Naive B cell (primary cell): ENCODE results near the gene DIO2. TPM values are rescaled to one million over a fixed set of nuclear protein-coding genes. Genes with fewer than 3 reads are reported as not detected.

ENCODE experiments used
- ATAC-seq, 2 donors: fragments of 150-1000 bp; cut with Tn5 transposase; 2 replicates each; pipeline ENCODE4 v1.10.0; 2021; ENCODE audit warnings: low read depth in 2 of 2, mild to moderate bottlenecking in 2 of 2, moderate library complexity in 2 of 2
- DNase-seq: peaks from one replicate; pipeline ENCODE4 v3.0.0; 2022
- H3K27ac Mint-ChIP-seq, 6 donors: one replicate each; pipeline ENCODE4 v1.8.0; 2020 to 2022; ENCODE audit warnings: mild to moderate bottlenecking in 6 of 6, mixed read lengths in 6 of 6, moderate library complexity in 5 of 6, inconsistent platforms in 2 of 6
- H3K27me3 Mint-ChIP-seq, 3 donors: one replicate each; pipeline ENCODE4 v1.8.0; 2021 to 2022; ENCODE audit warnings: mixed read lengths in 3 of 3, mild to moderate bottlenecking in 1 of 3
- H3K36me3 Mint-ChIP-seq, 2 donors: one replicate each; pipeline ENCODE4 v1.8.0; 2020 to 2022; ENCODE audit warnings: mixed read lengths in 2 of 2, inconsistent platforms in 1 of 2, mild to moderate bottlenecking in 1 of 2
- H3K4me1 Mint-ChIP-seq, 3 donors: one replicate each; pipeline ENCODE4 v1.8.0; 2020 to 2022; ENCODE audit warnings: mixed read lengths in 3 of 3, inconsistent platforms in 1 of 3, mild to moderate bottlenecking in 1 of 3, moderate library complexity in 1 of 3
- H3K4me3 Mint-ChIP-seq, 8 donors: one replicate each; pipeline ENCODE4 v1.8.0; 2020 to 2022; ENCODE audit warnings: mild to moderate bottlenecking in 8 of 8, mixed read lengths in 8 of 8, moderate library complexity in 8 of 8, inconsistent platforms in 2 of 8
- H3K9me3 Mint-ChIP-seq, 7 donors: one replicate each; pipeline ENCODE4 v1.8.0; 2020 to 2022; ENCODE audit warnings: mixed read lengths in 7 of 7, mild to moderate bottlenecking in 5 of 7, inconsistent platforms in 2 of 7, moderate library complexity in 1 of 7
- polyA plus RNA-seq, 6 donors: library from polyadenylated mRNA; unstranded; fragments of 300-500 nt; fragmentation: Illumina TruSeq; gene quantifications; one replicate each; pipeline ENCODE4 v1.2.3, GENCODE V29; 2021; ENCODE audit warnings: low read depth in 6 of 6

DIO2 gene
- not detected for polyA plus RNA-seq

DNA sequence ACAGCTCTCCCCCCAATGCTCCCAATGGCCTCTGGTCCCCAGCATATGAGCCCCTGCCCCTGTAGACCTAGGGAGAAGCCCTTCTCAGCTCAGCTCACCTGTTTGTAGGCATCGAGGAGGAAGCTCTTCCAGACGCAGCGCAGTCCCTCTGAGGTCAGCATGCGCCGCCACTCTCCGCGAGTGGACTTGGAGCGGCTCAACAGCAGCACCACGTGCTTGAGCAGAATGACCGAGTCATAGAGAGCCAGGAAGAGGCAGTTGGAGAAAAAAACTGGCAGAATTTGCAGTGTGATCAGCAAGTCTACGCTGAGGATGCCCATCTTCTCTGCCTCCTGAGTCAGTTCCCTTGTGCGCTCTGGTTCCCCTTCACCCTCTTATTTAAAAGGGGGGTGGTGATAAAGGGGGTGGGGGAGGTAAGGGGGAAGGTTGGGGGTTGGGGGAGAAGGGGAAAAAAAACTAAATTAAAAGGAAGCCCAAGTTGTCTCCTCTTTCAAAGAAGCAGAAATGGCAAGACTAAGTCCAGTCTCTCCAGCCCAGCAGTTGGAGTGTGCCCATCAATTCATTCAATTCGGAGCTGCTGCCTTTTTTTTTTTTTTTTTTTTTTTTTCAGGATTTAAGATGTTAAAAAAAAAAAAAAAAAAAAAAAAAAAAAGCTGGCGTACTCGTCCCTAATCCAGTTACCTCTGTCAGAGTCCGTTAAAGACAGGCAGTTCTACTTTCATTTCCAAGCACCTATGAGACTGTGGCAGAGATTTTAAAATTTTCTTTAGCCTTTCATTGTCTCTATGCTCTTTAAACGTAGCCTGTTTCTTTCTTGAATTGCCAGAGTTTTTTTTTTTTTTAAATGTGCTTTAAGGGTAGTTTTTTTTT is at the start of gene DIO2:
Gene DIO2 (minus strand): TSS at position 352 of the 870 bp plus-strand sequence. CDS start 32 bp downstream, at position 320.
- Mint-ChIP-seq H3K9me3 (peaks cover 0 to 1% (median 0%) of the 10 kb centered on the region in 7 donors), H3K4me3 (no peak within 1 kb of the TSS), H3K27me3 (no peaks in the 10 kb centered on the region), H3K36me3 (no peaks in the 10 kb centered on the region), H3K4me1 (peaks cover 0 to 3% (median 0%) of the 10 kb centered on the region in 3 donors), H3K27ac (no peak within 1 kb of the TSS)
- DNase-seq = no peak
- no peak for ATAC-seq

DNA sequence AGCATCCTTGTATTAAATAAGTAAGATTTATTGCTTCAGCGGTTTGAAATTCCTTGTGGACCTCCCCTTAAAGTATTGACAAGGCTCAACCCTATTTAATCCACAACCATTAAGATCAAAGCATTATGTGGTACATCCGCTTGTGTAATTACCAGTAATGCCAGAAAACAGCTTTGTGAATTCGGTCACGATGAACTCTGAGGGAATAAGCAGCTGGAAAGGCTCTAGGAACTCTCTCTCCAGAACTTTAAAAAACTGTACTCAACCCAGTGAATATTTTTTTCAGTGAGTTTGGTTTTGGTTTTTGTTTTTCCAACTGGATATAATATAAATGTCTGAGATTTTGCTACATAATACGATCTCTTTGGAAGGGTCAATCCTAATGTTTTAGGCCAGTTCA is 49.3 kb upstream of the DIO2 start:
- H3K9me3 Mint-ChIP-seq = peaks cover 0 to 9% (median 2%) of the 10 kb centered on the region in 7 donors
- ATAC-seq = no peak
- no peaks in the 10 kb centered on the region for H3K36me3 Mint-ChIP-seq
- H3K27me3 Mint-ChIP-seq = no peaks in the 10 kb centered on the region
- H3K27ac Mint-ChIP-seq = no peak overlapping the region
- no peak for DNase-seq
- no peaks in the 10 kb centered on the region for H3K4me1 Mint-ChIP-seq
- no peak overlapping the region for H3K4me3 Mint-ChIP-seq

DNA sequence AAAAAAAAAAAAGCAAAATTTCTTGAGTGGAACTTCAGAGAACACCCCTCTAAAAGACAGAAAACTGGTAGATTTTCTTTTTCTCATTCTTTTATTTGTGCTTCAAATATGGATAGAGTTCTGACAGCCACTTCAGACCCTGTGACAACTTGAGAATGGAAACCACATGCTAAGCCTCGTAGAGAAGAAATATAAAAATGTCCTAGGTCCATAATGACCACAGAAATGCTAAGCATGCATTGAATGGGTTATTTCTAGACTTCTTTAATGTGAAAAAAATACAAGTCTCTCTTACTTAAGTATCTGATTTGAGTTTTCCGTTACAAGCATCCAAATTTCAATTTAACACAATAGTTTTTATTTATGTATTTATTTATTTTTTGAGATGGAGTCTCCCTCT is 28.3 kb upstream of the DIO2 start:
- H3K4me3 Mint-ChIP-seq = no peak overlapping the region

DNA sequence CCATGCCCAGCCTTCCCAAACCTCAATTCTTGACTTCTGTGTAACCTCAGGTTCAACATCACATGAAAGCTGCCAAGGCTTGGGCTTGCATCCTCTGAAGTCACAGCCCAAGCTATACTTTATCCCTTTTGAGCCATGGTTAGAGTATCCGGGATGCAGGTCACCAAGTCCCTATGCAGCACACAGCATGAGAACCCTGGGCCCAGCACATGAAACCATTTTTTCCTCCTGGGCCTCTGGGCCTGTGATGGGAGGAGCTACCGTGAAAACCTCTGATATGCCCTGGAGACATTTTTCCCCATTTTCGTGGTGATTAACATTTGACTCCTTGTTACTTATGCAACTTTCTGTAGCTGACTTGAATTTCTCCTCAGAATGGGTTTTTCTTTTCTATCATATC is 25.8 kb upstream of the DIO2 start:
- H3K27ac Mint-ChIP-seq = no peak overlapping the region
- DNase-seq = no peak
- peaks cover 13 to 36% (median 24%) of the 10 kb centered on the region in 7 donors for H3K9me3 Mint-ChIP-seq
- H3K4me3 Mint-ChIP-seq = no peak overlapping the region
- H3K27me3 Mint-ChIP-seq = no peaks in the 10 kb centered on the region
- ATAC-seq = no peak
- peaks cover 6 to 11% of the 10 kb centered on the region in 2 donors for H3K36me3 Mint-ChIP-seq
- no peaks in the 10 kb centered on the region for H3K4me1 Mint-ChIP-seq

More for the DNA sequence above, 28.3 kb upstream of the DIO2 start:
- ATAC-seq (no peak), DNase-seq (no peak)
- Mint-ChIP-seq H3K36me3 (peaks cover 6 to 11% of the 10 kb centered on the region in 2 donors), H3K27ac (no peak overlapping the region), H3K27me3 (no peaks in the 10 kb centered on the region), H3K4me1 (no peaks in the 10 kb centered on the region), H3K9me3 (peaks cover 15 to 42% (median 22%) of the 10 kb centered on the region in 7 donors)

DNA sequence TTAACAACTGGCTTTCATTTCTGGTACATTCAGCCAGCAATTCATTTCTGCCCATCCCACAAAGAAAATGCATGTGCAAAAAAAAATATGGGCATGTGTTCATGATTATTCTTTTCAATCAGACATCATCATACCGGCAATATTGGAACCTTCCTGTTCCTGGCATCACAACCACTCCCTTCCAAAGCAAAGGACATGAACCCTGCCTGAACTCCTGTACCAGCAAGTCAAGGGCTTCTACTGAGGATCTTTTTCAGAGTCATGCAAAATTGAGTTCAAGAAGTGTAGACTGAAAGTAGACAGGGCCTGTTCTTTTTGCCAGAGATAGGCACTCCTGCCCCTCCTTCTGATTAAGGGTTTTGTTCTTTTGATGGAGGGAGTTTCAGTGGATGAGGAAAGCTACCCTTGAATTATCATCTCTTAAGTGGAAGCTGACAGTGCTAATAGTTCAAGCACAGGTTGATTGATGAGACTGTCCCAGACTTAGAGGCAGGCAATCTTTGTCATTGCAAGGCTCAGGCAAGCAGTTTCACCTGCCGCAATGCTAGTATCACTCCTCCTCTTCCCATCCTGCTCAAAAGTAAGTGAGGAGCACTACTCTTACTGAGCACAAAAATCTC is 22.3 kb upstream of the DIO2 start:
- DNase-seq (no peak), ATAC-seq (no peak)
- Mint-ChIP-seq H3K27me3 (no peaks in the 10 kb centered on the region), H3K27ac (peak overlapping the region in 1 of 6 donors; percentile 74), H3K4me3 (no peak overlapping the region), H3K4me1 (no peaks in the 10 kb centered on the region), H3K36me3 (peaks cover 6 to 11% of the 10 kb centered on the region in 2 donors), H3K9me3 (peaks cover 11 to 43% (median 20%) of the 10 kb centered on the region in 7 donors)

DNA sequence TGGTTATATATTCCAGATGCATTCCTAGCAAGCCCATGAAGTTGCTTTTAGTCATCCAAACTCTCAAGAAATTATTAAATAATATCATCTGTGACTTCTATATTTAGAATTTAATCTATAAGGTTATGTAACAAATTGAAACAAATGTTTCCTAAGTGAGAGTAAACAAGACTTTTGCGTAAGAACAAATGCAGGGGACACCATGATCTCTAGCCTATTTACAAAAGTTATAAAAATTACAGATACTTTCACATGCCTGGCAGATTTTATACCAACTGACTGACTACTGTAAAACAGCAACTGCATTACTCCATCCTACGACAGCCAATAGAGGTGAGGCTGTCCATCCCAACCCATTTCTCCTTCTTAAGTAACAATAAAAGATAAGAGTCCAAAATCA is 20.4 kb upstream of the DIO2 start:
- Mint-ChIP-seq H3K9me3 (peaks cover 8 to 37% (median 15%) of the 10 kb centered on the region in 7 donors), H3K36me3 (no peaks in the 10 kb centered on the region), H3K4me1 (no peaks in the 10 kb centered on the region), H3K4me3 (no peak overlapping the region), H3K27ac (no peak overlapping the region), H3K27me3 (no peaks in the 10 kb centered on the region)
- ATAC-seq (no peak), DNase-seq (no peak)

DNA sequence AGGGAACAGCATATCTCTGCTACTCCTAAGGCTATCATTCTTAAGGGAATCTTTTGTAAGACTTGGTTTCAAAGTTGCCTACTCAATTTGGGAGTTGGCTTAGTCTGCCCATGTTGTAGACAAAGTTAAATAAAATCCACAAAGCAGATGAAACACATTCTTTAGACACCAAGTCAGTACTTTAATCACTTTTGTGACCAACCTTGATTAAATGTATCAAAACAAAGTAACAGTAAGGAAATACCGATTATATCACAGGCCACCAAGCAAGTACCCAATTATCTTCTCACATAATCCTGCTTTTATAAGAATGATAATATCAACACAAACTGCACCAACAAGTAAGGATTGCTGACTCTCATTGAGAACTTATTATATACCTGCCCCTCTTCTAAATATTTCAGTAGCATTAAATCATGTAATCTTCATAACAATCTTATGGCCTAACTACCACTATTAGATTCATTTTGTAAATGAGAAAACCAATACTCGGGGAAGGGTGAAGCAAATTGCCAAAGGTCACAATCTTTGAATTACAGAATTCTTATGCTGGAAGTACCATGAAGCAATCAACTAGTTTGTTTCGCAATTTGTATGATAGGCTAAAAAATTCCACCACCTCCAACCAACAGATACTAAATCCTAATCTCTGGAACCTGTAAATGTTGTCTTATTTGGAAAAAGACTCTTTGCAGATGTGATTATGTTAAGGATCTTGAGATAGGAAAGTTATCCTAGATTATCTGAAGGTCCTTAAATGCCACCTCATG is 12.6 kb upstream of the DIO2 start:
- H3K4me1 Mint-ChIP-seq = no peaks in the 10 kb centered on the region
- ATAC-seq = no peak
- no peak overlapping the region for H3K4me3 Mint-ChIP-seq
- no peaks in the 10 kb centered on the region for H3K27me3 Mint-ChIP-seq
- peaks cover 0 to 32% (median 5%) of the 10 kb centered on the region in 7 donors for H3K9me3 Mint-ChIP-seq
- no peak overlapping the region for H3K27ac Mint-ChIP-seq
- H3K36me3 Mint-ChIP-seq = no peaks in the 10 kb centered on the region
- no peak for DNase-seq

DNA sequence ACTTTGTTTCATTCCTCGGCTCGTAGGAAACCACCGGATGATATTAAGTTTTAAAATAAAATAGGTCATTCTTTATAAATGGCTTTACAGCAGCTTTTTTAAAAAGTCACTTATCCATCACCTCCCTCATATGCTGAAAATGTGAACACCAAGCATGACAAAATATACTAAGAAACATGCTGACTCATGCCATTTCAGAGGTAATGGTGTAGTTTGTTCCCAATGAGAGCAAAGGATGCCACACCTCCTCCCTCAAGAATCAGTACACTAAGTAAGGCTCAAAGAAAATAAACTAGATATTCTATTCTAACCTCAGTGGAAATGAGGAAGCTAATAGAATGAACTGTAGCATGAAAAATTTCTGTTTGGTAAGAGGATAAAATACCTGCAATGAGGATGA is 5.5 kb upstream of the DIO2 start:
- H3K9me3 Mint-ChIP-seq = peaks cover 0 to 1% (median 0%) of the 10 kb centered on the region in 7 donors
- ATAC-seq (no peak), DNase-seq (no peak)
- H3K27me3 Mint-ChIP-seq = no peaks in the 10 kb centered on the region
- H3K27ac Mint-ChIP-seq = no peak overlapping the region
- H3K4me3 Mint-ChIP-seq = no peak overlapping the region
- H3K4me1 Mint-ChIP-seq = peaks cover 0 to 3% (median 0%) of the 10 kb centered on the region in 3 donors
- H3K36me3 Mint-ChIP-seq = no peaks in the 10 kb centered on the region

DNA sequence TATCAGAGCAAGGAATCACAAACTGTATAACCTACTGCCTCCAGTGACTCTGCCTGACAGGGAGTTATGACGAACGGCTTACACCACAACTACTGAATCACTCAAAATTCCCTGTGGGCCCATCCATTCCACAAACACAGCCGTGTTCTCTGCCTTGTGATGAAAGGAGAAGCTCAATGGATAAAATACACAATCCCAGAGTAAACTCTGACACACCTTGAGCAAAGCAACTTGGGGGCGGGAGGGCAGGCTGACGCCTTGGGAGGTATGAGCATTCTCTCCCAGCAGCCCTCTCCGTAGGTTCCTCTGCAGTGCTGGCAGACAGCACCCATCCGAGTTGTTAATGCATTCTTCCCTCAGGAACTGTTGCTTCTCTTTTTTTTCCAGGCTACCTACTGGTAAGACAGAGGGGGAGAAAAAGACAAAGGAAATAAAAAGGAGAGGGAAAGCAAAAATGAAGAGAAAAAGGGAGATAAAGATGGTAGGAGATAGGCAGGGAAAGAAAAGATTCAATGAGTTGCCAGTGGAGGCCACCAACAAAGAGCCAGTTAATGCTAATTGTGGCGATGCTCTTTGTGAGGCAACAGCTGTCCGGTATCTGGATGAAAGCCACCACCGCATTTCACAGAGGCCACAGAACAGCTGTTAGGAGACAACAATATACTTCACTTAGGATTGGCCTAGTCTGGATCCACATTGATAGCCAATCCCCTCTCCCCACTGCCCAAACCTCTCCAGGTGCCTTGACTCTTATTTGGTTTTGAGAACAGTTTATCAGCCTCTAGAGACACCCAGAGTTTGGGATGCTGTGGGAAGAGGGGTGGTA is 4.7 kb upstream of the DIO2 start:
- H3K27me3 Mint-ChIP-seq = no peaks in the 10 kb centered on the region
- no peaks in the 10 kb centered on the region for H3K36me3 Mint-ChIP-seq
- DNase-seq (no peak), ATAC-seq (no peak)
- peaks cover 0 to 3% (median 0%) of the 10 kb centered on the region in 3 donors for H3K4me1 Mint-ChIP-seq
- H3K4me3 Mint-ChIP-seq = no peak overlapping the region
- H3K9me3 Mint-ChIP-seq = peaks cover 0 to 1% (median 0%) of the 10 kb centered on the region in 7 donors
- no peak overlapping the region for H3K27ac Mint-ChIP-seq

DNA sequence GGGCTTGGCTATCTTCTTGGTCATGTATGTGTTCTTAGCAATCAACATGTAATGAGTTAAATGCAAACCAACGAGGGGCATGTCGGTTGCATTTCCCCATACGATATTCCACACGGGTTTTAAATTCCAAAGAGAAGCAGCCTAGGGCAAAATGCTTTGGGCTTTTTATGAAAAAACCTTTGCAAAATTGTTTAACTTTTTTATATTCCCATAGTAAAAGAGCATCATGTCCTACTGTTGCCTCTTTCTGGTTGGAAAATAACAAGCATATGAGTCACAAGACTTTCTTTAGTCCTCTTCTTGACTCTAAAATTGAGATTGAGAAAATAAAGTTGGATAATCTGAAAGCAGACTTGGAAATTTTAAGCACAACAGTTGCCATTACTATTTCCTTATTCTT is 3.8 kb upstream of the DIO2 start:
- Mint-ChIP-seq H3K9me3 (peaks cover 0 to 1% (median 0%) of the 10 kb centered on the region in 7 donors), H3K36me3 (no peaks in the 10 kb centered on the region), H3K4me3 (no peak overlapping the region), H3K27ac (no peak overlapping the region), H3K4me1 (peaks cover 0 to 3% (median 0%) of the 10 kb centered on the region in 3 donors), H3K27me3 (no peaks in the 10 kb centered on the region)
- no peak for ATAC-seq
- no peak for DNase-seq

DNA sequence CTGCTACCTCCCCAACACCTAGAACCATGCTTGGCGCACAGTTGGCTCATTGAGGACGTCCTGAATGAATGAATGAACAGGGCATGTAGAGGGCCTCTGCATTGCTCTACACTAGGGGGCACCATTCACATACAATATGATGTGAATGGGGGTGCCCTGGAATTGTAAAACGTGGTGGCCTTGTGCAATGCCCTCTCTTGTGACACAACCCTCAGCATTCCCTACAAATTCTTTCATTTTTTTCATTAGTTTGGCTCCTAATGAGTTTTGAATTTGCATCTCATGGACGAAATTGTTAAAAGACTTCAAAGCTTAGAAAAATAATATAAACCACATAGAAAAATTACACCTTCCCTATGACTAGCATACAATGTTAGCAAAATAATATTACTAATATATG is 2.3 kb upstream of the DIO2 start:
- Mint-ChIP-seq H3K4me1 (peaks cover 0 to 3% (median 0%) of the 10 kb centered on the region in 3 donors), H3K4me3 (no peak overlapping the region), H3K36me3 (no peaks in the 10 kb centered on the region), H3K27ac (no peak overlapping the region), H3K27me3 (no peaks in the 10 kb centered on the region), H3K9me3 (no peaks in the 10 kb centered on the region)
- DNase-seq (no peak), ATAC-seq (no peak)

DNA sequence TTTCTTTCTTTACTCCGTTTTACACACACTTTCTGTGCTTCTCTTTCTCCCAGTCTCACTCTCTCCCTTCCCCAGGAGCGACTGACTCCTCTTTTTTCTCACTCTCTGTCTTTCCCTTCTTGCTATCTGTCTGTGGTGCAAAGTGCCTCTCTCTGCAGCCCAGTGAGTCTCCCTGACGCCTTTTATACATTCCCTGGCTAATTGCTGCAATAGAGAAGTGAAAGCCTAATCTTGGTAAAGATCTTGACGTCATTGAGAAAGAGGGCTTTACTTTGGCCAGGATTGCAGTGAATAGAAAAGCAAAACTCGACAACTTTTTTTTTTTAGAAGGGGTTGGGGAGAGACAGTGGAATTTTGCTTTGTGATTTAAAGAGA is 706 bp upstream of the DIO2 start:
- ATAC-seq (no peak), DNase-seq (no peak)
- H3K27ac Mint-ChIP-seq = no peak overlapping the region
- no peak overlapping the region for H3K4me3 Mint-ChIP-seq
- peaks cover 0 to 3% (median 0%) of the 10 kb centered on the region in 3 donors for H3K4me1 Mint-ChIP-seq
- no peaks in the 10 kb centered on the region for H3K9me3 Mint-ChIP-seq
- no peaks in the 10 kb centered on the region for H3K27me3 Mint-ChIP-seq
- H3K36me3 Mint-ChIP-seq = no peaks in the 10 kb centered on the region

DNA sequence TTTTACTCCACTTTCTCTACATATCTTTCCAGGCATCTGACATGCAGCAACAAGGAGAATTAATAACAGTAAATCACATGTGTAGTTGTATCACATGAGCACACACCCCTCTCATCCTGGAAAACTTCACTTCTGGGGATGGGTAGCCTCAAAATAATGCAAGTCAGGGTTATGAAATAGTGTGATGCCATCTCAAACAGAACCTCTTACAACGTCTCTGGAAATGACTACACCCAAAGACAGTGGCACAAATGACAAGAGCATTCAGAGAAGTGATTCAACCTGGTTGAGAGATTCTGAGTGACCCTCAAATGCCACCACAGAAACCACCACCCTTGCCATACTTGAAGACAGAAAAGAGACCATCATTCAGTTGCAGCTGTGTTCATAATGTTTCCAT is 2.8 kb downstream of the DIO2 start:
- no peaks in the 10 kb centered on the region for H3K36me3 Mint-ChIP-seq
- no peak for ATAC-seq

More for the DNA sequence above, 2.8 kb downstream of the DIO2 start:
- no peak overlapping the region for H3K4me3 Mint-ChIP-seq
- no peaks in the 10 kb centered on the region for H3K27me3 Mint-ChIP-seq
- H3K27ac Mint-ChIP-seq = no peak overlapping the region
- peaks cover 0 to 3% (median 0%) of the 10 kb centered on the region in 3 donors for H3K4me1 Mint-ChIP-seq
- peaks cover 0 to 4% (median 0%) of the 10 kb centered on the region in 7 donors for H3K9me3 Mint-ChIP-seq
- DNase-seq = no peak
